Endodermal cell (in vitro differentiated cells): ENCODE results near the gene LINGO4. TPM values are rescaled to one million over a fixed set of nuclear protein-coding genes. Genes with fewer than 3 reads are reported as not detected.

Experiments
- DNase-seq: peaks from one replicate; pipeline ENCODE4 v3.0.0-alpha.2; 2017
- H3K27ac ChIP-seq: 2 replicates; pipeline ENCODE4 v1.5.1; 2013; ENCODE audit warnings: mild to moderate bottlenecking, low read depth, low read length, moderate library complexity
- H3K27me3 ChIP-seq: 2 replicates; pipeline ENCODE4 v1.6.1; 2013; ENCODE audit warnings: mild to moderate bottlenecking, low read length, moderate library complexity; ENCODE audit not compliant: insufficient read depth, control insufficient read depth, poor library complexity, severe bottlenecking
- H3K36me3 ChIP-seq: 2 replicates; pipeline ENCODE4 v1.7.0; 2013; ENCODE audit warnings: mild to moderate bottlenecking, low read length, moderate library complexity; ENCODE audit not compliant: control insufficient read depth, insufficient read depth
- H3K4me1 ChIP-seq: one replicate; pipeline ENCODE4 v1.7.0; 2013; ENCODE audit warnings: low read length; ENCODE audit not compliant: control insufficient read depth, insufficient read depth
- H3K4me3 ChIP-seq: 2 replicates; pipeline ENCODE4 v1.5.1; 2013; ENCODE audit warnings: mild to moderate bottlenecking, low read length, moderate library complexity
- H3K9ac ChIP-seq: 2 replicates; pipeline ENCODE4 v1.6.1; 2013; ENCODE audit warnings: mild to moderate bottlenecking, low read length, moderate library complexity; ENCODE audit not compliant: poor library complexity, severe bottlenecking; ENCODE audit errors: extremely low read depth
- H3K9me3 ChIP-seq: 2 replicates; pipeline ENCODE4 v1.6.1; 2013; ENCODE audit warnings: mild to moderate bottlenecking, low read length, moderate library complexity; ENCODE audit not compliant: control insufficient read depth
- H3K27ac Mint-ChIP-seq: 2 replicates; pipeline ENCODE4 v1.8.0; 2020; ENCODE audit warnings: mixed read lengths
- H3K27me3 Mint-ChIP-seq: 2 replicates; pipeline ENCODE4 v1.8.0; 2021; ENCODE audit warnings: mild to moderate bottlenecking, mixed read lengths; ENCODE audit not compliant: insufficient read depth
- H3K36me3 Mint-ChIP-seq: 2 replicates; pipeline ENCODE4 v1.8.0; 2020; ENCODE audit warnings: low read depth, mixed read lengths
- H3K4me1 Mint-ChIP-seq: 2 replicates; pipeline ENCODE4 v1.8.0; 2020; ENCODE audit warnings: mixed read lengths
- H3K4me3 Mint-ChIP-seq: 2 replicates; pipeline ENCODE4 v1.8.0; 2020; ENCODE audit warnings: mild to moderate bottlenecking, moderate library complexity, mixed read lengths
- H3K9me3 Mint-ChIP-seq: 2 replicates; pipeline ENCODE4 v1.8.0; 2020; ENCODE audit warnings: mild to moderate bottlenecking, mixed read lengths
- WGBS, 2 experiments: methylation state at CpG; one replicate each; pipeline versions ENCODE4 v1.1.5 to v1.1.7; 2013; ENCODE audit warnings: missing lambda C conversion rate in 2 of 2, mixed read lengths in 1 of 2; ENCODE audit not compliant: insufficient coverage in 1 of 2, insufficient read length in 1 of 2; 5-methylcytosine and 5-hydroxymethylcytosine counted together
- total RNA-seq, 2 donors: library from RNA; stranded (reverse); fragmentation: NEBNext Ultra II Directional in 1 of 2; extraction: Animal tissue kit (Norgen Biotek cat#: 25700) in 1 of 2; gene quantifications; 2 replicates in 1 of 2; 3 replicates in 1 of 2; pipeline ENCODE4 v1.2.1, GENCODE V29; 2021
- TF ChIP-seq, protein P1 (sequence below): fragments of 200-600 bp; sonication (generic); conservative IDR thresholded peaks from 2 replicates; pipeline ENCODE4 v1.5.0; 2021; ENCODE audit warnings: antibody characterized with exemption, mild to moderate bottlenecking

The LINGO4 gene
- total RNA-seq, 2 donors from 2014 or later = not detected

DNA sequence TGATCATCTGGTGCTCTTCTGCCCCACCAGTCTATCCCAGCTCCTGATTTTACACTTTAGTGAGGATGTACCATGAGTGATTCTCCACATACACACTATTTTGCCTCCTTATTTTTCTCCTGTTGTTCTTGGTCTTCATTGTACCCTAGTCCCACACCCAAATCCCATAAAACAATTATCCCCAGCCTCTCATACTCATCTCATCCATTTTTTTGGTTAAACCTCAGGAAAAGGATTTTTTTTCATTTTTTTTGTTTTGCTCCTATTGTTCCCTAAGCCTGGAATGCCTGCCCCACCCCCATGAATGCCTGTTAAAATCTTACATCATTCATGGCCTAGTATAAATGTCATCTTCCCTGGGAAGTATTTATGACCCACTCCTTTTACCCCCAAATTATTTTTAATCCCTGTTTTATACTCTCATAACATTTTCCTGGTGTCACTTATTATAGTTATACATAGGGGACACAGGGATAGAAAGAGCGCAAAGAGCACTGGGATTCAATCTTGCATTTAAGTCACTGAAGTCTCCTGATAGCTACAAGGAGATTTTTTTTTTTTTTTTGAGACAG lies 4.9 kb upstream of the LINGO4 start:
- no peak for DNase-seq
- Mint-ChIP-seq H3K36me3 (no peaks in the 10 kb centered on the region), H3K4me1 (peaks cover 17% of the 10 kb centered on the region), H3K9me3 (no peaks in the 10 kb centered on the region), H3K27ac (peak overlapping the region; percentile 86), H3K27me3 (no peaks in the 10 kb centered on the region), H3K4me3 (no peak overlapping the region)
- Histone ChIP-seq H3K36me3 (no peaks in the 10 kb centered on the region), H3K9me3 (no peaks in the 10 kb centered on the region), H3K4me1 (no peaks in the 10 kb centered on the region), H3K27me3 (no peaks in the 10 kb centered on the region), H3K27ac (no peak overlapping the region), H3K4me3 (no peak overlapping the region), H3K9ac (no peak overlapping the region)
- TF ChIP-seq, protein P1, sequence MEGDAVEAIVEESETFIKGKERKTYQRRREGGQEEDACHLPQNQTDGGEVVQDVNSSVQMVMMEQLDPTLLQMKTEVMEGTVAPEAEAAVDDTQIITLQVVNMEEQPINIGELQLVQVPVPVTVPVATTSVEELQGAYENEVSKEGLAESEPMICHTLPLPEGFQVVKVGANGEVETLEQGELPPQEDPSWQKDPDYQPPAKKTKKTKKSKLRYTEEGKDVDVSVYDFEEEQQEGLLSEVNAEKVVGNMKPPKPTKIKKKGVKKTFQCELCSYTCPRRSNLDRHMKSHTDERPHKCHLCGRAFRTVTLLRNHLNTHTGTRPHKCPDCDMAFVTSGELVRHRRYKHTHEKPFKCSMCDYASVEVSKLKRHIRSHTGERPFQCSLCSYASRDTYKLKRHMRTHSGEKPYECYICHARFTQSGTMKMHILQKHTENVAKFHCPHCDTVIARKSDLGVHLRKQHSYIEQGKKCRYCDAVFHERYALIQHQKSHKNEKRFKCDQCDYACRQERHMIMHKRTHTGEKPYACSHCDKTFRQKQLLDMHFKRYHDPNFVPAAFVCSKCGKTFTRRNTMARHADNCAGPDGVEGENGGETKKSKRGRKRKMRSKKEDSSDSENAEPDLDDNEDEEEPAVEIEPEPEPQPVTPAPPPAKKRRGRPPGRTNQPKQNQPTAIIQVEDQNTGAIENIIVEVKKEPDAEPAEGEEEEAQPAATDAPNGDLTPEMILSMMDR = no peak
- 95 to 100% methylated on average over 1 of the region's 1 CpG for WGBS, 2 experiments

DNA sequence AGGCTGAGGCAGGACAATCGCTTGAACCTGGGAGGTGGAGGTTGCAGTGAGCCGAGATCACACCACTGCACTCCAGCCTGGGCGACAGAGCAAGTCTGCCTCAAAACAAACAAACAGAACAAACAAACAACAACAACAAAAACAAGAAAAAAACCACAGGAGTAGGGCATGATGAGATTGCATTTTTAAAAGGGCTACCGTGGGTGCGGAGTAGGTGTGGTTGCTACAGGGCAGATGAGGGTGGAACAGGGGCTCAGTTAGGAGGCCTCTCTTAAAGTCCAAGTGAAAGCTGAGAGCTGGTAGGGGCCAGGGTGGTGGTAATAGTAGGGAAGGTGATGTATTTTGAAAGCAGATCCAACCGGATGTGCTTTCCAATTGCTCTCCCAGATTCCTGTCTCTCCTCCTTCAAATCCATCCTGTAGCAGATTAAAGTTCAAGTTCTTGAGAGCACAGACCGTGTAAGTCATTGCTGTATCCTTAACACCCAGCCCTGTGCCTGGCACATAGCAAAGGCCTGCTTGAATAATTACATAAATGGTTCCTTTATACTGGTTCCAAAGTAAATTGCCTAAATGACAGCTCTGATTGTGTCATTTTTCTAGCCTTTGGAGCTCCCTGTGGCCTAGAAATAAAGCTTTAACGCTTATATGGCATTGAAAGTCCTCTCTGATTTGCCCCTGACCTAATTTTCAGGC lies 4.2 kb upstream of the LINGO4 start:
- H3K9me3 Mint-ChIP-seq = no peaks in the 10 kb centered on the region
- H3K27me3 ChIP-seq = no peaks in the 10 kb centered on the region
- H3K4me3 Mint-ChIP-seq = no peak overlapping the region
- no peak for DNase-seq
- no peak overlapping the region for H3K9ac ChIP-seq
- no peak overlapping the region for H3K4me3 ChIP-seq
- no peaks in the 10 kb centered on the region for H3K36me3 ChIP-seq
- no peaks in the 10 kb centered on the region for H3K9me3 ChIP-seq
- H3K4me1 Mint-ChIP-seq = peaks cover 17% of the 10 kb centered on the region
- H3K27me3 Mint-ChIP-seq = no peaks in the 10 kb centered on the region
- H3K36me3 Mint-ChIP-seq = no peaks in the 10 kb centered on the region
- peak overlapping the region; percentile 86 for H3K27ac Mint-ChIP-seq
- no peak overlapping the region for H3K27ac ChIP-seq
- 64 to 83% methylated on average over 2 to 8 of the region's 8 CpGs for whole genome bisulfite sequencing, 2 experiments
- TF ChIP-seq, protein P1 = no peak
- H3K4me1 ChIP-seq = no peaks in the 10 kb centered on the region

DNA sequence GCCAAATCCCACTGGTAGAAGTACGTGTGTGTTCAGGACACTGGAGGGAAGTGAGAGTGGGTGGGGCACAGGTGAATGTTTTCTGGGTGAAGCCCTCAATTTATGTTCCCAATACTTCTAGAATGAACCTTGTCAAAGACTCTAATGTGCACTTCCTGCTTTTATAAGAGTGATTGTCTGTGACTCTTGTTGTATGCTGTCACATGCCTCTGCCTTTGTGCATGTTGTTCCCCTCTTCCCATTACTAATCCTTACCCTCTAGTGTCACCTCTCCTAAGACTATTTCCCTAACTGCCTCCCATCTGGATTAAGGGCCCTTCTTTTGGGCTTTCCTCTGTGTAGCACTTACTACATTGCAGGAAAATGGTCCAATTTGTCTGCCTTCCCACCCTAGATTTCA lies 2.5 kb upstream of the LINGO4 start:
- DNase-seq = no peak
- Mint-ChIP-seq H3K9me3 (no peaks in the 10 kb centered on the region), H3K4me3 (no peak overlapping the region), H3K36me3 (no peaks in the 10 kb centered on the region), H3K27ac (no peak overlapping the region), H3K4me1 (peaks cover 17% of the 10 kb centered on the region), H3K27me3 (peaks cover 10% of the 10 kb centered on the region)
- Histone ChIP-seq H3K4me1 (no peaks in the 10 kb centered on the region), H3K4me3 (no peak overlapping the region), H3K27ac (no peak overlapping the region), H3K9me3 (no peaks in the 10 kb centered on the region), H3K9ac (no peak overlapping the region), H3K36me3 (no peaks in the 10 kb centered on the region), H3K27me3 (no peaks in the 10 kb centered on the region)
- TF ChIP-seq, protein P1 = no peak
- WGBS, 2 experiments = 82% methylated on average over 1 of the region's 1 CpG; no CpG with 5 or more reads in 1 of the 2 experiments
